HCT116 (cell line): ENCODE results near the gene POC1B.

Experiments used
- ATF3 ChIP-seq: IDR thresholded peaks from 2 replicates; pipeline ENCODE4 v1.6.1; 2012
- CTCF ChIP-seq, 3 experiments: fragments of 200-600 bp in 1 of 3; sonication (generic) in 1 of 3; IDR thresholded peaks in 2 of 3; conservative IDR thresholded peaks in 1 of 3; 2 replicates each; pipeline ENCODE4 v1.5.1; 2012 to 2017; ENCODE audit warnings: low read depth in 2 of 3, low read length in 2 of 3, antibody characterized with exemption in 1 of 3, borderline replicate concordance in 1 of 3, control low read depth in 1 of 3, mild to moderate bottlenecking in 1 of 3, mixed read lengths in 1 of 3, mixed run types in 1 of 3, moderate library complexity in 1 of 3; ENCODE audit not compliant: insufficient read depth in 1 of 3
- EZH2 ChIP-seq: fragments of 200-600 bp; sonication (generic); IDR thresholded peaks from 2 replicates; pipeline ENCODE4 v1.6.1; 2017; ENCODE audit warnings: antibody characterized with exemption, mixed run types
- EZH2phosphoT487 ChIP-seq: fragments of 200-600 bp; IDR thresholded peaks from 2 replicates; pipeline ENCODE4 v1.6.1; 2018; ENCODE audit warnings: antibody characterized with exemption, borderline replicate concordance
- MAX ChIP-seq: IDR thresholded peaks from 2 replicates; pipeline ENCODE4 v1.6.1; 2012
- POLR2A ChIP-seq: IDR thresholded peaks from 2 replicates; pipeline ENCODE4 v1.7.0; 2011; ENCODE audit warnings: borderline replicate concordance; ENCODE audit not compliant: insufficient read depth, insufficient read length; ENCODE audit errors: extremely low read depth
- POLR2AphosphoS5 ChIP-seq: IDR thresholded peaks from 2 replicates; pipeline ENCODE4 v1.6.1; 2011; ENCODE audit warnings: mild to moderate bottlenecking, low read depth, low read length, moderate library complexity
- RAD21 ChIP-seq: IDR thresholded peaks from 2 replicates; pipeline ENCODE4 v1.6.1; 2012; ENCODE audit warnings: low read depth, mild to moderate bottlenecking
- REST ChIP-seq: IDR thresholded peaks from 2 replicates; pipeline ENCODE4 v1.6.1; 2012; ENCODE audit warnings: low read depth
- SP1 ChIP-seq: IDR thresholded peaks from 2 replicates; pipeline ENCODE4 v1.6.1; 2012; ENCODE audit warnings: low read depth
- SRF ChIP-seq: IDR thresholded peaks from 2 replicates; pipeline ENCODE4 v1.6.1; 2012; ENCODE audit warnings: low read depth
- ZNF274 ChIP-seq: fragments of 200-500 bp; sonication (Bioruptor generic); IDR thresholded peaks from 2 replicates; pipeline ENCODE4 v1.6.1; 2014; ENCODE audit warnings: mild to moderate bottlenecking, low read depth, low read length, inconsistent platforms

- TF ChIP-seq CTCF (IDR thresholded peaks at IDR 0.05 in 2 of 3, conservative IDR thresholded peaks at IDR 0.05 in 1 of 3; ENCODE audit: borderline replicate concordance in 1 of 3, insufficient read depth in 1 of 3, low read depth in 2 of 3, low read length in 2 of 3) = no peak
- no peak for TF ChIP-seq ATF3
- TF ChIP-seq MAX = no peak
- TF ChIP-seq POLR2AphosphoS5 = no peak
- no peak for TF ChIP-seq ZNF274
- TF ChIP-seq SP1 = no peak
- no peak for TF ChIP-seq POLR2A
- no peak for TF ChIP-seq RAD21
- TF ChIP-seq EZH2 = no peak
- TF ChIP-seq SRF = no peak
- no peak for TF ChIP-seq REST
- no peak for TF ChIP-seq EZH2phosphoT487
These were observed 18.9 kb upstream of the POC1B start for GRCh38 chr12:89544681-89545184.
